Ovary (tissue), 9 donors: ENCODE results near the gene RPS6KA6. TPM values are rescaled to one million over a fixed set of nuclear protein-coding genes. Genes with fewer than 3 reads are reported as not detected.

Source experiments
- DNase-seq, 5 donors: peaks; one replicate each; pipeline ENCODE4 v3.0.0-alpha.2; 2019 to 2020
- H3K27ac ChIP-seq, 2 donors: fragments of 200-600 bp; one replicate each; pipeline versions ENCODE4 v1.5.1 to v1.8.0; 2019 to 2022
- H3K27me3 ChIP-seq: fragments of 200-600 bp; one replicate; pipeline ENCODE4 v1.8.0; 2022
- H3K36me3 ChIP-seq: fragments of 200-600 bp; sonication (generic); one replicate; pipeline ENCODE4 v1.5.1; 2019
- H3K4me1 ChIP-seq: one replicate; pipeline ENCODE4 v1.8.1; 2013; ENCODE audit warnings: mild to moderate bottlenecking, moderate library complexity; ENCODE audit not compliant: insufficient read depth
- H3K4me3 ChIP-seq: fragments of 200-600 bp; sonication (generic); one replicate; pipeline ENCODE4 v1.5.1; 2017
- H3K9me3 ChIP-seq, 2 donors: fragments of 200-600 bp in 1 of 2; sonication (generic) in 1 of 2; one replicate each; pipeline versions ENCODE4 v1.5.1 to v1.8.1; 2013 to 2019; ENCODE audit warnings: mild to moderate bottlenecking in 1 of 2, moderate library complexity in 1 of 2
- CTCF ChIP-seq, 3 donors: fragments of 450-650 bp in 2 of 3; fragments of 200-600 bp in 1 of 3; IDR thresholded peaks; one replicate each; pipeline versions ENCODE4 v1.5.1 to v1.8.0; 2016 to 2022; ENCODE audit warnings: antibody characterized with exemption in 3 of 3, mild to moderate bottlenecking in 1 of 3
- EP300 ChIP-seq: sonication (generic); formaldehyde crosslinking; IDR thresholded peaks from one replicate; pipeline ENCODE4 v1.6.1; 2017; ENCODE audit warnings: antibody characterized with exemption
- POLR2A ChIP-seq: fragments of 450-650 bp; IDR thresholded peaks from one replicate; pipeline ENCODE4 v1.6.1; 2017; ENCODE audit warnings: antibody characterized with exemption, mild to moderate bottlenecking, moderate library complexity
- WGBS, 3 donors: extraction: QIAGEN DNeasy Blood & Tissue Kit in 1 of 3; methylation state at CpG; one replicate each; pipeline versions ENCODE4 v1.1.5 to v1.1.7; 2013 to 2017; 5-methylcytosine and 5-hydroxymethylcytosine counted together
- intact Hi-C, 4 donors: fragments of 100-400 bp; cut with DNase I; formaldehyde crosslinking; loops; one replicate each; pipeline versions ENCODE4 v1.11.0 to v1.15.1; 2022 to 2023
- polyA plus RNA-seq, 2 donors: library from polyadenylated mRNA; stranded (reverse); fragments of 200-250 nt in 1 of 2; fragments of 350-450 nt in 1 of 2; fragmentation: Illumina TruSeq in 1 of 2; extraction: RNeasy Lipid Tissue Mini Kit (QIAGEN cat#74804) in 1 of 2; gene quantifications; one replicate each; pipeline ENCODE4 v1.2.3, GENCODE V29; 2013 to 2014
- total RNA-seq, 7 donors: library from RNA; depleted of rRNA in 2 of 7; stranded (reverse); fragments of >200 nt in 2 of 7; fragmentation: NEBNext Ultra II Directional in 3 of 7; extraction: Animal tissue kit (Norgen Biotek cat#: 25700) in 3 of 7; gene quantifications; one replicate each; pipeline versions ENCODE4 v1.1.0 to v1.2.4, GENCODE V29; 2016 to 2023
- donor health status: DM: no; HTN: no; CAD: no; lungs with moderate emphysema.
- donor health status: DM: no; HTN: no; CAD: no.
- donor health status: Bipolar disorder and iron deficiency.
- donor health status: DM: yes; HTN: yes; CAD: no.
- donor health status: DM: no; HTN: no; CAD: no.
- donor health status: DM: yes; HTN: yes; CAD: no.

Gene RPS6KA6
- total and polyA plus RNA-seq, 9 donors = 1.5 to 9.3 (median 7.4) TPM

GRCh38 chrX:84199688-84200087 lies 11.7 kb upstream of the RPS6KA6 start:
- H3K27me3 ChIP-seq = no peaks in the 10 kb centered on the region
- H3K27ac ChIP-seq = no peak overlapping the region
- 23 to 42% (median 35%) methylated on average over 1 of the region's 1 CpG for WGBS, 3 donors
- no peaks in the 10 kb centered on the region for H3K4me1 ChIP-seq
- H3K36me3 ChIP-seq = no peaks in the 10 kb centered on the region
- no peaks in the 10 kb centered on the region for H3K9me3 ChIP-seq
- H3K4me3 ChIP-seq = no peak overlapping the region
- intact Hi-C loops = no loop called here
- no peak for DNase-seq
- TF ChIP-seq CTCF (IDR thresholded peaks at IDR 0.05) = no peak
- no peak for TF ChIP-seq EP300
- TF ChIP-seq POLR2A = no peak

GRCh38 chrX:84197550-84197949 lies 9.6 kb upstream of the RPS6KA6 start:
- Histone ChIP-seq H3K9me3 (no peaks in the 10 kb centered on the region), H3K27me3 (no peaks in the 10 kb centered on the region), H3K27ac (no peak overlapping the region), H3K36me3 (no peaks in the 10 kb centered on the region), H3K4me3 (no peak overlapping the region), H3K4me1 (no peaks in the 10 kb centered on the region)
- DNase-seq = no peak
- intact Hi-C loops = no loop called here
- TF ChIP-seq CTCF (IDR thresholded peaks at IDR 0.05) (no peak), EP300 (no peak), POLR2A (no peak)
- 42 to 61% (median 51%) methylated on average over 1 of the region's 1 CpG for WGBS, 3 donors

GRCh38 chrX:84192006-84192405 lies 4.0 kb upstream of the RPS6KA6 start:
- no peaks in the 10 kb centered on the region for H3K9me3 ChIP-seq
- H3K36me3 ChIP-seq = no peaks in the 10 kb centered on the region
- H3K4me3 ChIP-seq = no peak overlapping the region
- intact Hi-C loops = no loop called here
- H3K4me1 ChIP-seq = no peaks in the 10 kb centered on the region
- no peaks in the 10 kb centered on the region for H3K27me3 ChIP-seq
- no peak for DNase-seq
- 62 to 76% (median 67%) methylated on average over 1 of the region's 1 CpG for WGBS, 3 donors
- TF ChIP-seq CTCF (IDR thresholded peaks at IDR 0.05) = no peak
- no peak for TF ChIP-seq POLR2A
- no peak for TF ChIP-seq EP300
- H3K27ac ChIP-seq = no peak overlapping the region

GRCh38 chrX:84189125-84189524 lies 1.1 kb upstream of the RPS6KA6 start:
- Histone ChIP-seq H3K9me3 (no peaks in the 10 kb centered on the region), H3K4me1 (no peaks in the 10 kb centered on the region), H3K4me3 (no peak overlapping the region), H3K27ac (no peak overlapping the region), H3K27me3 (no peaks in the 10 kb centered on the region), H3K36me3 (no peaks in the 10 kb centered on the region)
- intact Hi-C loops = no loop called here
- TF ChIP-seq CTCF (IDR thresholded peaks at IDR 0.05) = no peak
- TF ChIP-seq EP300 = no peak
- TF ChIP-seq POLR2A = no peak
- 35 to 48% (median 40%) methylated on average over 6 of the region's 6 CpGs for WGBS, 3 donors
- no peak for DNase-seq
